Measurements from ENCODE around the gene TAGLN3.

DNA sequence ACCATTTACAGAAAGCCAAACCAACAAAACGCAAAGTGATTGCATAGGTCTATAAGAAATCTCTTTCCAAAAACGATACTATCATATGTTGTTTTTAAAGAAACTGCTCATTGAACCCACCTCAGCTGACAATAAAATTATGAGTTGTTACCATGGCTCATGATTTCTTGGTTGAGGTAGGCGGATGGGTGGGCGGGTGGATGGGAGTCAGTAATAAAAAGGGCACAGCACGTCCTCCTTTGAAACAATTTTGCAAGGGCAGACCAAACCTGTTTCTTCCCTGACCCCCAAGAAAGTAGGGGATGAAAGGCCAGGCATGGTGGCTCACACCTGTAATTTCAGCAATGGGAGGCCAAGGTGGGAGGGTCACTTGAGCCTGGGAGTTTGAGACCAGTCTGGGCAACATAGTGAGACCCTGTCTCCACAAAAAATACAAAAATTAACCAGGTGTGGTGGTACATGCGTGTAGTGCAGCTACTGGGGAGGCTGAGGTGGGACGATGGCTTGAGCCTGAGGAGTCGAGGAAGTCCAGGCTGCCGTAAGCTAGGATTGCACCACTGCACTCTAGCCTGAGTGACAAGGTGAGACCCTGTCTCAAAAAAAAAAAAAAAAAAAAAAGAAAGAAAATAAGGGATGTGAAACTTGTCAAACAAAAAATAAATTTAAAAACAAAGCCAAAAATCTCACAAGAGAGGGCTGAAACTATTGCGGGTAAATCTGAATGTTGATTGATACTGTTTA lies 17.8 kb upstream of the TAGLN3 start:
- TF ChIP-seq CTCF (IDR thresholded peaks at IDR 0.05) (no peak), POLR2AphosphoS5 (IDR thresholded peaks at IDR 0.05) (no peak), POLR2A (IDR thresholded peaks at IDR 0.05) (no peak), EP300 (IDR thresholded peaks at IDR 0.05; ENCODE audit: low read depth) (no peak)
